ENCODE results near the gene KRT20. TPM values are rescaled to one million over a fixed set of nuclear protein-coding genes. Genes with fewer than 3 reads are reported as not detected.

KRT20 gene
- total and polyA plus RNA-seq, 9 of the 15 experiments (the other 6 are each of a cell fraction or from before 2014, with no cell fraction given), result 0.44 TPM; not detected in 8

DNA sequence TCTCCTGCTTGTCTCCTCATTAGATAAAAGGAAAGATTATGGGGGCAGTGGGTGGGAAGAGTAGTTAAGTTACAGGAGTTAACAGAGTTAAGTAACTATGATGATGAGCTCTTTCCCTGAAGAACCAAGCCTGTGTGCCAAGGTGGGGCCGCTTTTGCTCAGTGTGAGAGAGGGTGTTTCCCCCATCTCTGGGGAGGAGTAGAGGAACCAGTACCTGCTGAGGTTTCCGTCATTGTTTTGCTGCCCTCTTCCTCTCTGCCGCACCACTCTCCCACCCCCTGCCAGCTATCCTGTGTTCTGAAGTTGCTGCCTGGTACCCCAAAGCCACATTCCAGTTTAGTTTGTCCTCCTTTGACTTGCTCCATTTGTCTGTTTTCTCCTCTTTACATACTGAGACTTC is 41.8 kb downstream of the KRT20 start:
- Histone ChIP-seq H3K36me3 (ENCODE audit: control insufficient read depth, insufficient read depth, low read length) (no peaks in the 10 kb centered on the region), H3K27ac (ENCODE audit: extremely low read depth, low read depth, low read length) (peak overlapping the region; percentile 39; the same call in 1 of the 3 replicates), H3K9me3 (replicated peaks; ENCODE audit: control insufficient read depth, insufficient read depth, low read depth, low read length) (no peaks in the 10 kb centered on the region), H3K27me3 (ENCODE audit: control insufficient read depth in 2 of 2, insufficient read depth in 2 of 2, low read length in 2 of 2) (no peaks in the 10 kb centered on the region), H4K20me1 (replicated peaks; ENCODE audit: control insufficient read depth, insufficient read depth, low read length) (no peaks in the 10 kb centered on the region), H3K4me3 (no peak overlapping the region), H3K9ac (ENCODE audit: insufficient read depth in 1 of 2, low read depth in 2 of 2, low read length in 2 of 2) (no peak overlapping the region), H3K4me2 (ENCODE audit: insufficient read depth, low read length) (no peak overlapping the region), H3K9me1 (ENCODE audit: control insufficient read depth, insufficient read depth, low read length) (peaks cover 2% of the 10 kb centered on the region), H2AFZ (ENCODE audit: low read depth, low read length) (peak overlapping the region; percentile 48), H3K4me1 (replicated peaks in 1 of 2; ENCODE audit: control insufficient read depth in 2 of 2, insufficient read depth in 2 of 2, low read length in 2 of 2) (peaks cover 12 to 49% of the 10 kb centered on the region in 2 experiments), H3K79me2 (ENCODE audit: control insufficient read depth, insufficient read depth, low read length) (no peaks in the 10 kb centered on the region)
- ATAC-seq (peak; percentile 24; the same call in 2 of the 3 replicates), DNase-seq (ENCODE audit: extremely low read depth in 1 of 4, low spot score in 3 of 4) (no peak), FAIRE-seq (no peak)
- ChIA-PET CTCF (ENCODE audit: low intra/inter-chr PET ratio) (interaction anchor here (0.7 kb wide), 1 partner anchor 819 kb away, joined by 3 read pairs; no protein-coding TSS in a partner anchor), POLR2A (interaction anchor here (0.6 to 3.0 kb wide), 8 partner anchors 9 to 673 kb away, joined by 3 to 12 read pairs (median 4); no protein-coding TSS in a partner anchor)
- intact Hi-C loops (cut with micrococcal nuclease), result no loop called here
- BruUV-seq (replicated peaks), result no TSS peak
- TF ChIP-seq, protein P1, sequence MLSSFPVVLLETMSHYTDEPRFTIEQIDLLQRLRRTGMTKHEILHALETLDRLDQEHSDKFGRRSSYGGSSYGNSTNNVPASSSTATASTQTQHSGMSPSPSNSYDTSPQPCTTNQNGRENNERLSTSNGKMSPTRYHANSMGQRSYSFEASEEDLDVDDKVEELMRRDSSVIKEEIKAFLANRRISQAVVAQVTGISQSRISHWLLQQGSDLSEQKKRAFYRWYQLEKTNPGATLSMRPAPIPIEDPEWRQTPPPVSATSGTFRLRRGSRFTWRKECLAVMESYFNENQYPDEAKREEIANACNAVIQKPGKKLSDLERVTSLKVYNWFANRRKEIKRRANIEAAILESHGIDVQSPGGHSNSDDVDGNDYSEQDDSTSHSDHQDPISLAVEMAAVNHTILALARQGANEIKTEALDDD (IDR thresholded peaks at IDR 0.05), result peak; percentile 37; the same call in 1 of the 2 replicates
- TF ChIP-seq SAFB (IDR thresholded peaks at IDR 0.05; ENCODE audit: borderline replicate concordance, low read depth, low read length), result no peak
- TF ChIP-seq TEAD2 (tag; IDR thresholded peaks at IDR 0.05), result no peak
- in situ Hi-C loops (cut with MboI), result no loop called here
- WGBS (ENCODE audit: insufficient coverage, low coverage, missing lambda C conversion rate), result 51% methylated on average over 3 of the region's 3 CpGs

DNA sequence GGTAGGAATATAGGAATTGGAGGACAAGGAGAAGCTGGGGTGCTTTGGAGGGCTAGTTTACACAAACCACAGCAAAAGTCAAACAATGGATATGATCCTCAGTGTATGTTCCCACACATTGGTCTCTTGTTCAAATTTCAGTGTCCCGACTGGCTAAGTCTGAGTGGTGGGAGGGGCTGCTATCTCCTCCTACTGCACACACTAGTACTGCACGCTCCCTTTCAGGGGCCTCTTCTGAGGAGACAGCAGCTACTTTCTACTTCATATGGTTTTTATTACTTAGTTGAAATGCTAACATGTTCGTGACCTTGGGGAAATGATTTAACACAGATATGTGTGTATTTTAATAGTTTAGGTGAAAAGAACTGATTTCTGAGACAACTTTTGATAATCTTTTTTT is 43.8 kb downstream of the KRT20 start:
- Histone ChIP-seq H3K4me2 (ENCODE audit: insufficient read depth, low read length) (no peak overlapping the region; the same call in 1 of the 2 replicates), H3K27me3 (ENCODE audit: control insufficient read depth in 2 of 2, insufficient read depth in 2 of 2, low read length in 2 of 2) (no peaks in the 10 kb centered on the region), H3K4me3 (no peak overlapping the region), H4K20me1 (replicated peaks; ENCODE audit: control insufficient read depth, insufficient read depth, low read length) (no peaks in the 10 kb centered on the region), H2AFZ (ENCODE audit: low read depth, low read length) (peak overlapping the region; percentile 75), H3K9me1 (ENCODE audit: control insufficient read depth, insufficient read depth, low read length) (peaks cover 2% of the 10 kb centered on the region), H3K79me2 (ENCODE audit: control insufficient read depth, insufficient read depth, low read length) (no peaks in the 10 kb centered on the region), H3K9me3 (replicated peaks; ENCODE audit: control insufficient read depth, insufficient read depth, low read depth, low read length) (no peaks in the 10 kb centered on the region), H3K9ac (ENCODE audit: insufficient read depth in 1 of 2, low read depth in 2 of 2, low read length in 2 of 2) (no peak overlapping the region), H3K36me3 (ENCODE audit: control insufficient read depth, insufficient read depth, low read length) (no peaks in the 10 kb centered on the region), H3K27ac (ENCODE audit: extremely low read depth, low read depth, low read length) (no peak overlapping the region; the same call in 2 of the 3 replicates), H3K4me1 (replicated peaks in 1 of 2; ENCODE audit: control insufficient read depth in 2 of 2, insufficient read depth in 2 of 2, low read length in 2 of 2) (peaks cover 12 to 49% of the 10 kb centered on the region in 2 experiments)
- no TSS peak for BruUV-seq (replicated peaks)
- in situ Hi-C loops (cut with MboI) (no loop called here), intact Hi-C loops (cut with micrococcal nuclease) (no loop called here)
- CTCF ChIA-PET (ENCODE audit: low intra/inter-chr PET ratio), result no interaction called here
- DNase-seq (ENCODE audit: extremely low read depth in 1 of 4, low spot score in 3 of 4) (peak; percentile 27 to 66 (median 51)), ATAC-seq (peak; percentile 90), FAIRE-seq (peak; percentile 73)
- POLR2A ChIA-PET, result interaction anchor here (0.6 to 3.0 kb wide), 3 partner anchors 12 to 49 kb away, joined by 3 to 12 read pairs (median 4); no protein-coding TSS in a partner anchor
- WGBS (ENCODE audit: insufficient coverage, low coverage, missing lambda C conversion rate), result 7% methylated on average over 3 of the region's 3 CpGs
- TF ChIP-seq, protein P2, sequence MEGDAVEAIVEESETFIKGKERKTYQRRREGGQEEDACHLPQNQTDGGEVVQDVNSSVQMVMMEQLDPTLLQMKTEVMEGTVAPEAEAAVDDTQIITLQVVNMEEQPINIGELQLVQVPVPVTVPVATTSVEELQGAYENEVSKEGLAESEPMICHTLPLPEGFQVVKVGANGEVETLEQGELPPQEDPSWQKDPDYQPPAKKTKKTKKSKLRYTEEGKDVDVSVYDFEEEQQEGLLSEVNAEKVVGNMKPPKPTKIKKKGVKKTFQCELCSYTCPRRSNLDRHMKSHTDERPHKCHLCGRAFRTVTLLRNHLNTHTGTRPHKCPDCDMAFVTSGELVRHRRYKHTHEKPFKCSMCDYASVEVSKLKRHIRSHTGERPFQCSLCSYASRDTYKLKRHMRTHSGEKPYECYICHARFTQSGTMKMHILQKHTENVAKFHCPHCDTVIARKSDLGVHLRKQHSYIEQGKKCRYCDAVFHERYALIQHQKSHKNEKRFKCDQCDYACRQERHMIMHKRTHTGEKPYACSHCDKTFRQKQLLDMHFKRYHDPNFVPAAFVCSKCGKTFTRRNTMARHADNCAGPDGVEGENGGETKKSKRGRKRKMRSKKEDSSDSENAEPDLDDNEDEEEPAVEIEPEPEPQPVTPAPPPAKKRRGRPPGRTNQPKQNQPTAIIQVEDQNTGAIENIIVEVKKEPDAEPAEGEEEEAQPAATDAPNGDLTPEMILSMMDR (IDR thresholded peaks at IDR 0.05 in 2 of 3, conservative IDR thresholded peaks at IDR 0.05 in 1 of 3; ENCODE audit: insufficient read depth in 2 of 3, low read depth in 1 of 3, low read length in 3 of 3), result 0 out of 6 replicates have a peak, but pooled peaks of 1 of the 3 experiments have one; percentile 6
- TF ChIP-seq, protein P3, sequence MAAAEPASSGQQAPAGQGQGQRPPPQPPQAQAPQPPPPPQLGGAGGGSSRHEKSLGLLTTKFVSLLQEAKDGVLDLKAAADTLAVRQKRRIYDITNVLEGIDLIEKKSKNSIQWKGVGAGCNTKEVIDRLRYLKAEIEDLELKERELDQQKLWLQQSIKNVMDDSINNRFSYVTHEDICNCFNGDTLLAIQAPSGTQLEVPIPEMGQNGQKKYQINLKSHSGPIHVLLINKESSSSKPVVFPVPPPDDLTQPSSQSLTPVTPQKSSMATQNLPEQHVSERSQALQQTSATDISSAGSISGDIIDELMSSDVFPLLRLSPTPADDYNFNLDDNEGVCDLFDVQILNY (CRISPR knock-in tag; IDR thresholded peaks at IDR 0.05), result no peak
- no peak for TF ChIP-seq ILF3 (IDR thresholded peaks at IDR 0.05; ENCODE audit: borderline replicate concordance)
- TF ChIP-seq, protein P4, sequence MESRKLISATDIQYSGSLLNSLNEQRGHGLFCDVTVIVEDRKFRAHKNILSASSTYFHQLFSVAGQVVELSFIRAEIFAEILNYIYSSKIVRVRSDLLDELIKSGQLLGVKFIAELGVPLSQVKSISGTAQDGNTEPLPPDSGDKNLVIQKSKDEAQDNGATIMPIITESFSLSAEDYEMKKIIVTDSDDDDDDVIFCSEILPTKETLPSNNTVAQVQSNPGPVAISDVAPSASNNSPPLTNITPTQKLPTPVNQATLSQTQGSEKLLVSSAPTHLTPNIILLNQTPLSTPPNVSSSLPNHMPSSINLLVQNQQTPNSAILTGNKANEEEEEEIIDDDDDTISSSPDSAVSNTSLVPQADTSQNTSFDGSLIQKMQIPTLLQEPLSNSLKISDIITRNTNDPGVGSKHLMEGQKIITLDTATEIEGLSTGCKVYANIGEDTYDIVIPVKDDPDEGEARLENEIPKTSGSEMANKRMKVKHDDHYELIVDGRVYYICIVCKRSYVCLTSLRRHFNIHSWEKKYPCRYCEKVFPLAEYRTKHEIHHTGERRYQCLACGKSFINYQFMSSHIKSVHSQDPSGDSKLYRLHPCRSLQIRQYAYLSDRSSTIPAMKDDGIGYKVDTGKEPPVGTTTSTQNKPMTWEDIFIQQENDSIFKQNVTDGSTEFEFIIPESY (CRISPR knock-in tag; IDR thresholded peaks at IDR 0.05), result no peak
